Left ventricle myocardium inferior (tissue), 1 donor: ENCODE data around the gene TMEM39B. TPM values are rescaled to one million over a fixed set of nuclear protein-coding genes. Genes with fewer than 3 reads are reported as not detected.

Source experiments
- DNase-seq: peaks from one replicate; pipeline ENCODE4 v3.0.0-alpha.2; 2020
- H3K27ac ChIP-seq: fragments of 200-600 bp; replicated peaks from 2 replicates; pipeline ENCODE4 v1.8.0; 2021
- H3K27me3 ChIP-seq: fragments of 200-600 bp; 2 replicates; pipeline ENCODE4 v1.8.0; 2021; ENCODE audit warnings: low read depth
- H3K36me3 ChIP-seq: fragments of 200-600 bp; 2 replicates; pipeline ENCODE4 v1.8.0; 2021
- H3K4me1 ChIP-seq: fragments of 200-600 bp; 2 replicates; pipeline ENCODE4 v1.8.0; 2021
- H3K4me3 ChIP-seq: fragments of 200-600 bp; 2 replicates; pipeline ENCODE4 v1.8.0; 2021; ENCODE audit warnings: mild to moderate bottlenecking, moderate library complexity
- H3K9me3 ChIP-seq: fragments of 200-600 bp; replicated peaks from 2 replicates; pipeline ENCODE4 v1.8.0; 2021
- intact Hi-C: fragments of 100-400 bp; cut with micrococcal nuclease; formaldehyde crosslinking; loops from one replicate; pipeline ENCODE4 v1.11.0; 2022
- total RNA-seq: library from RNA; stranded (reverse); fragmentation: NEBNext Ultra II Directional; extraction: Animal tissue kit (Norgen Biotek cat#: 25700); gene quantifications from one replicate; pipeline ENCODE4 v1.2.1, GENCODE V29; 2021
- TF ChIP-seq, protein P1 (sequence below): fragments of 200-600 bp; IDR thresholded peaks from 2 replicates; pipeline ENCODE4 v1.8.0; 2021; ENCODE audit warnings: antibody characterized with exemption, mild to moderate bottlenecking, borderline replicate concordance
- donor health status: DM: no; HTN: yes; CAD: no; lungs with severe emphysema.

TMEM39B gene
- total RNA-seq, 1 donor from 2014 or later, result 5.8 TPM

DNA sequence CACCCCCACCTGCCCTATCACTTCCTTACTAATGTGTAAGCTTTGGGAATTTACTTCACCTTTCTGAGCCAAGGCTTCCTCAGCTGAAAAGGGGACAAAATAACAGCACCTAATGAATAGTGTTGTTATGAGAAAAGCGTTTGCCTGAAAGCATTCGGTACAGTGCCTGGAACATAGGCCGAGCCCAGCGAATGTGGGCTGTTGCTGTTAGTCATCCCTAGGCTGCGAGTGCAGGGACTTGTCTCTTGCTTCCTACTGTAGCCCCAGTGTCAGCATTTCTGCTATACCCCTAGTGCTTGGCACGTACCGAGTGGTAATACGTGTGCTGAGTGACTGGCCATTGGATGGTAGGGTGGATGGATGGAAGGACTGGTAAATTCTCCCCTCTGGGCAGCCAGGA lies 18.4 kb downstream of the TMEM39B start:
- Histone ChIP-seq H3K27ac (no peak overlapping the region), H3K4me3 (no peak overlapping the region), H3K9me3 (no peaks in the 10 kb centered on the region), H3K36me3 (peaks cover 60% of the 10 kb centered on the region), H3K27me3 (no peaks in the 10 kb centered on the region), H3K4me1 (no peaks in the 10 kb centered on the region)
- DNase-seq, result no peak
- TF ChIP-seq, protein P1, sequence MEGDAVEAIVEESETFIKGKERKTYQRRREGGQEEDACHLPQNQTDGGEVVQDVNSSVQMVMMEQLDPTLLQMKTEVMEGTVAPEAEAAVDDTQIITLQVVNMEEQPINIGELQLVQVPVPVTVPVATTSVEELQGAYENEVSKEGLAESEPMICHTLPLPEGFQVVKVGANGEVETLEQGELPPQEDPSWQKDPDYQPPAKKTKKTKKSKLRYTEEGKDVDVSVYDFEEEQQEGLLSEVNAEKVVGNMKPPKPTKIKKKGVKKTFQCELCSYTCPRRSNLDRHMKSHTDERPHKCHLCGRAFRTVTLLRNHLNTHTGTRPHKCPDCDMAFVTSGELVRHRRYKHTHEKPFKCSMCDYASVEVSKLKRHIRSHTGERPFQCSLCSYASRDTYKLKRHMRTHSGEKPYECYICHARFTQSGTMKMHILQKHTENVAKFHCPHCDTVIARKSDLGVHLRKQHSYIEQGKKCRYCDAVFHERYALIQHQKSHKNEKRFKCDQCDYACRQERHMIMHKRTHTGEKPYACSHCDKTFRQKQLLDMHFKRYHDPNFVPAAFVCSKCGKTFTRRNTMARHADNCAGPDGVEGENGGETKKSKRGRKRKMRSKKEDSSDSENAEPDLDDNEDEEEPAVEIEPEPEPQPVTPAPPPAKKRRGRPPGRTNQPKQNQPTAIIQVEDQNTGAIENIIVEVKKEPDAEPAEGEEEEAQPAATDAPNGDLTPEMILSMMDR, result no peak
- intact Hi-C loops, result no loop called here

DNA sequence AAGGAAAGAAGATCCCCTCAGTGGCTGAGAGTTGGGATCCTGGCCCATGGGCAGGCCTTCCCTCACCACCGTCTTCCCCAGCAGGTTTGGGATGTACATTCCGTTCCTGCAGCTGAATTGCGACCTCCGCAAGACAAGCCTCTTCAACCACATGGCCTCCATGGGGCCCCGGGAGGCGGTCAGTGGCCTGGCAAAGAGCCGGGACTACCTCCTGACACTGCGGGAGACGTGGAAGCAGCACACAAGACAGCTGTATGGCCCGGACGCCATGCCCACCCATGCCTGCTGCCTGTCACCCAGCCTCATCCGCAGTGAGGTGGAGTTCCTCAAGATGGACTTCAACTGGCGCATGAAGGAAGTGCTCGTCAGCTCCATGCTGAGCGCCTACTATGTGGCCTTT lies 18.9 kb downstream of the TMEM39B start:
- H3K27me3 ChIP-seq, result no peaks in the 10 kb centered on the region
- no peak overlapping the region for H3K27ac ChIP-seq
- no peaks in the 10 kb centered on the region for H3K9me3 ChIP-seq
- intact Hi-C loops, result no loop called here
- TF ChIP-seq, protein P1, result no peak
- H3K36me3 ChIP-seq, result peaks cover 60% of the 10 kb centered on the region
- no peaks in the 10 kb centered on the region for H3K4me1 ChIP-seq
- no peak overlapping the region for H3K4me3 ChIP-seq
- no peak for DNase-seq

DNA sequence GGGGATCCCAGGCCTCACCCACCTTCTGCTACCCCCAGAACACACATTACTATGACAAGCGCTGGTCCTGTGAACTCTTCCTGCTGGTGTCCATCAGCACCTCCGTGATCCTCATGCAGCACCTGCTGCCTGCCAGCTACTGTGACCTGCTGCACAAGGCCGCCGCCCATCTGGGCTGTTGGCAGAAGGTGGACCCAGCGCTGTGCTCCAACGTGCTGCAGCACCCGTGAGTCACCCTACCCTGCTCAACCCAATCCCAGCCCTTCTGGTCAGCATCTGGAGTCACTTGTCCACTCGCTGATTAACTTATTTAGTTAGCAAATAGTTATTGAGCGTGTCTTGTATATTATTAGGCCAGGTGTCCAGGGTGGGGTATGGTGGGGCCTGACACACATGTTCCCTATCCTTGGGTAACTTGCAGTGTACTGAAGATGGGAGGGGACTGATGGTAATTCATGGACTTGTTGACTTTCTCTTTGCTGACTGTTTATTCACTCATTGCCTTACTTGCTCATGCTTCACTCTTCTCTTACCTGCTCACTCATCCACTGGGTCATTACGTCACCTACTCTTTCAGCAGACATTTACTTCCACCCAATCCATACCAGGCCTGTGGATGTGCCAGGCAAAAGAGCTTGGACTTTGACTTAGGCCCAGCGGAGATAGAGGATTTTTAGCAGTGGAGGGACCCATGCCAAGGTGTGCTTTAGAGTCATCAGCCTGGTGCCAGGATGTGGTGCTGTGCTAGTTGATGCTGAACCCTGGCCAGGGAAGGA lies 22.2 kb downstream of the TMEM39B start:
- Histone ChIP-seq H3K4me1 (no peaks in the 10 kb centered on the region), H3K9me3 (no peaks in the 10 kb centered on the region), H3K4me3 (no peak overlapping the region), H3K27ac (no peak overlapping the region), H3K36me3 (peaks cover 84% of the 10 kb centered on the region), H3K27me3 (no peaks in the 10 kb centered on the region)
- intact Hi-C loops, result no loop called here
- no peak for DNase-seq
- TF ChIP-seq, protein P1, result no peak

DNA sequence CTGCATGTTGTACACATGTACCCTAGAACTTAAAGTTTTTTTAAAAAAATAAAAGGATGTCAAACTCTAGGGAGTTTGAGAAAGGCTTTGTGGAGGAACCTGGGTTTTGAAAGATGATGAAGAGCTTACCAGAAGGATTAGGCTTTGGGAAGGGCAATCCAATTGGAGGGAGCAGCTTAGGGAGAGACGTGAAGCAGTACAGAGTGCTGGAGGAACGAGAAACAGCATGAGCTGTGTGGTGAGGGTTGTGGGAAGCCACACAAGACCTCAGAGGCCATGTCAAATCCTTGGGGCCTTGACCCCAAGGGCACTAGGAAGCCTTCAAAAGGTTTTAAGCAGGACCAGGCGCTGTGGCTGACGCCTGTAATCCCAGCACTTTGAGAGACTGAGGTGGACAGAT lies 26.7 kb downstream of the TMEM39B start:
- Histone ChIP-seq H3K36me3 (peaks cover 64% of the 10 kb centered on the region), H3K4me3 (no peak overlapping the region), H3K27ac (no peak overlapping the region), H3K27me3 (no peaks in the 10 kb centered on the region), H3K9me3 (no peaks in the 10 kb centered on the region), H3K4me1 (peaks cover 7% of the 10 kb centered on the region)
- TF ChIP-seq, protein P1, result no peak
- DNase-seq, result no peak
- intact Hi-C loops, result no loop called here

DNA sequence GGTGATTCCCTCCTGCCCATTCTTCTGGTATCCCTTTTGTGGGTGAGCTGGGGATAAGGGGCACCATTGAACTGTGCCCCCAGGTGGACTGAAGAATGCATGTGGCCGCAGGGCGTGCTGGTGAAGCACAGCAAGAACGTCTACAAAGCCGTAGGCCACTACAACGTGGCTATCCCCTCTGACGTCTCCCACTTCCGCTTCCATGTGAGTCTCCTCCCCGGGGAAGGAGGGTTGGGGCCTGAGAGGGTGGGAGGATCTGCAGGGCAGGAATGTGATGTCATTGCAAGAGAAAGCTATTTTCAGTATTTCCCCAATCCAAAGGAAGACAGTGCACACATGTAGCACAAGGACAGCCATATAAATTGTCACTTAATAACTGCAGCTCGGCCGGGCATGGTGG lies 27.6 kb downstream of the TMEM39B start:
- Histone ChIP-seq H3K27me3 (no peaks in the 10 kb centered on the region), H3K9me3 (no peaks in the 10 kb centered on the region), H3K4me3 (no peak overlapping the region), H3K36me3 (peaks cover 55% of the 10 kb centered on the region), H3K4me1 (peaks cover 7% of the 10 kb centered on the region), H3K27ac (peak overlapping the region; percentile 49)
- intact Hi-C loops, result no loop called here
- peak; percentile 41 for DNase-seq
- TF ChIP-seq, protein P1, result no peak
